T-helper 2 cell (primary cell): ENCODE data around the gene SORCS2.

Experiments
- DNase-seq, 5 experiments: peaks; one replicate each; pipeline versions ENCODE4 v3.0.0 to v3.0.0-alpha.2; 2012 to 2022

Gene SORCS2

DNA sequence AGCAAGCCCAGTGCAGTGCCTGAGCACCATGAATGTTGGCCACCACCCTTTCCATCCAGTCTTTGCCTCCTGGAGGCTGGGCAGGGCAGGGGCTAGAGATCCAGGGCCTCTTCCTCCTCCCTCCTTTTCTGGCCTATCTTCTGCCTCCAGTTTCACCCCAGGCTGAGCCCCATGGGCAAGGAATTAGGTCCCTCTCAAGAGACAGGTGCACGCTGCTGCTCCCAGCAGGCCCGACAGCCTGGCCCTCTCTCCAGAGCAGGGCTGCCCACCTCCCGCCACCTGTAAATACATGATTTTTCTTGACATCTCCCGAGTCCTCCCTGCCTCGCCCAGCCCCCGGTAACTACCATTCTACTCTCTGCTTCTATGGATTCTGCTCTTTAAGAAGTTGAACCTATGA, 299.6 kb downstream of the SORCS2 start:
- no peak for DNase-seq

DNA sequence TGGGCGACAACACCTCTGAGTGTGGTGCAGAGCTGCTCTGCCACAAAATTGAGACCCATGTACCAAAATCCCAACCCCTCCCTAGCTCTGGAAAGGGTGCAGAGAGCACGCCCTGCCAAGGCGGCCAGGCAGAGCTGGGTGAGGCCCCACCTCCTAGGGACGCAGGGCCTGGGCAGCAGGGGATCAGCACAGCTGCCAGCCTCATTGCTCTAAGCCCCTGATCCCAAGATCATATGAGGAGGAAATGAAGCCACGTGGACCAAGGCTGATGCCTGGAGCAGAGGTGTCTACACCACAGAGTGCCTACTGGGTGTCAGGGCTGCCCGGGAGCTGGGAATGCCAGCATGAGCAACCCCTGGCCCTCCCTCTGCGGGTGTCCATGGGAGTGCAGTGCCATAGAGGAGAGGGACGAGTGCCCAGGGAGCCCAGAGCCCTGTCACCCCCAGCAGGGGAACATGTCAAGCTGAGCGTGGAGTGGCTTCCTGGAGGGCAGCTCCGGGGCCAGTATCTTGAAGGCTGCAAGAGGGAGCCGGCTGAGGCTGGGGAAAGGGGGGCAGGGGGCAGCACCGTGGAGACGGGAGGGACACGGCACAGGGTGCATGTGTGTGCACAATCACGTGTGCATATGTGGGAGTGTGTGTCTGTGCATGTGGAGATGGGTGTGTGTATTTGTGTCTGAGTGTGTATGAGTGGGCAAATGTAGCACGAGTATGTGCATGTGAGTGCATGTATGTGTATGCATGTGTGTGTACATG, 306.3 kb downstream of the SORCS2 start:
- no peak for DNase-seq

DNA sequence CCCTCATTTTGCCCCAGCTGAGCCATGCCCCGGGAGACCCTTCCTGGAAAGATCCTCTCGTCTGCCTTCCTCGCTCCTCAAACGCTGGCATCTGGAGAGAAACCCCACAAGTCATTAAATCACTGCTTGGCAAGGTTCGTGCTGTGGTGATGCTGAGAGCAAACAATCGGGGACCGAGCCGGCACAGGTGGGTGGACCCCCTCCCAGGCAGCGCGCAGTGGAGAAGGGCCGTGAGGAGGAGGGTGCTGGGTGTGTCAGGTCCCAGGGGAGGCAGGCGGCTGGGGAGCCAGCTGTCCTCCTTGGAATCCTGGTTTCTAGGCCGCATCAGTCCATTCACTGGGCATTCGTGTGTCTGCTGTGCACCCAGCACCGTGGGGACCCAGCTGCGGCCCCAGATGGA, 307.3 kb downstream of the SORCS2 start:
- no peak for DNase-seq

DNA sequence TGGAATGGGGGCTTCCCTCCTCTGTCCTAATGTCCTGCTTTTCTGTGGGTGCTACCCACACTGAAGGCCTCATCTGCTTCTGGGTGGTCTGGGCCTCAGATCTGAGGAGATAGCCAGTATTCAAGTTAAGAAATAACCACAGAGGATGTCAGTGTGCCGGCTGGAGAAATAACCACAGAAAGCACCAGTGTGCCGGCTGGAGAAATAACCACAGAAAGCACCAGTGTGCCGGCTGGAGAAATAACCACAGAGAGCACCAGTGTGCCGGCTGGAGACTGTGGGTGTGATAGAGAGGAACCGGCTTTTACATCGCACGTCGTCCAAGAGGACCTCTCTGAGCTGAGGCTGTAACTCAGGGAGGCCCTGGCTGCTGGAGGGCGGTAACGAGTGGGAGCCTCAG, 308.1 kb downstream of the SORCS2 start:
- DNase-seq = no peak

DNA sequence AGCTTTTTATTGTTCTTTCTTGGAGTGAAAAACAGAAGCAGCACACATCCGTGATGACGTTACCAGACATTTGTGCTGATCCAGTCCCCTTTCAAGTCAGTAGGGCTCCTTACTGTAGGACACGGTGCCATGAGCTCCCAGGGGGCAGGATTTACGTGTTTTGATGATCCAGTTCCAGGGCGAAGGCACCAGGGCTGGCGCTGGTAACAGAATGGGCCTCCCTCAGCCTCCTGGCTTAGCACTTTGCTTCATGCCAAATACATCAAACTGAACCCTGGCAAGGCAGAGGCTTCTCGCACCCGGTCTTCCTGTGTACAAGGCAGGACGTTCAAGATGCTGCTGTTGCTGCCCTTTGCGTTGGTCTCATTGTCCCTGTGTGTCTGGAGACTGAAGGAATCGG, 309.0 kb downstream of the SORCS2 start:
- no peak for DNase-seq

DNA sequence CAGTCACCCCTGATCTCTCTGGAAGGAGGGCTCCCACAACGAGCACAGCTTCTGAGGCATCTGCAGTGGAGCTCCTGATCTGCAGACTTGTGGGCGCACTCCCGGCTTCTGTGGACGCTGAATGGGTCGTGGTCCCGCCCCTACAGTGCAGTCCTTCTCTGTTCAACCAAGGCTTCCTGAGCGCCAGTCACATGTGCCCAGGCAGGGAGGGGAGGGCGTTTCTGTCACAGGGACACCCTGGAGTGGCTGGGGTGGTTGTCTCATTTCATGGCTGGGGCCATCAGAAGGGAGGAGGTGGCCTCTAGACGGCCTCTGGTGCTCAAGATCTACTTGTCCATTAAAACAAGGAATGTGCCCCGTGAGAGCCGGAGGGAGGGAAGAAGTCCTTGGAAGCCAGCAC, 309.5 kb downstream of the SORCS2 start:
- no peak for DNase-seq

DNA sequence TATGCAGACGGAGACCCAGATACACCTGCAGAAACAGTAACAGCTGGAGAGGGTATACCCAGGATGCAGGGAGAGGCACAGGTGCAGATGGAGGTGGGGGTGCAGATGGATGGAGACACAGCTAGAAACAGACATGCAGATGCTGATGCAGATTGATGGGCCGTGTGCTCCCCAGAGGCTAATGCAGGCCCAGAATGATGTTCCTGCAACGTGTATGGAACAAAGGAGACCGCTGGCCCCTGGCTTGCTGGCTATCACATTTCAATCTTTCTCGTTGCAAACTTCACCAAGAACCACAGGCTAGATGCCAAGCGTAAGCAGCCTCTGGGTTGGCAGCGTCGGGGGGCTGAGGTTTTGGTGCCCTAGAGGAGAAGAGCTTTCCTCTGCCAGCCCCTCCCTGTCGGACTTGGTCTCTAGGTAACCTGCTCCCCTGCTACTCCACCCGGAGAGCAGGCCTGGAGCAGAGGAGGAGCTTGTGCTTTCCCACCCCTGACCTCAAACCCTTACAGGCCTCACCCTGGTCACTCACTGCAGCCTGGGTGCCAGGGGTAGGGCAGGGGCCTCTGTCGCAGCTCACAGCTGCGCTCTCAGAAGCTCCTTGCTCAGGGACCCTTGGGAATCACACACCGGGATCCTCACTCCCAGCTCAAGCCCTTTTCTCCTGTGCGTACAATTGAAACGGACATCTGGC, 311.4 kb downstream of the SORCS2 start:
- DNase-seq = no peak

DNA sequence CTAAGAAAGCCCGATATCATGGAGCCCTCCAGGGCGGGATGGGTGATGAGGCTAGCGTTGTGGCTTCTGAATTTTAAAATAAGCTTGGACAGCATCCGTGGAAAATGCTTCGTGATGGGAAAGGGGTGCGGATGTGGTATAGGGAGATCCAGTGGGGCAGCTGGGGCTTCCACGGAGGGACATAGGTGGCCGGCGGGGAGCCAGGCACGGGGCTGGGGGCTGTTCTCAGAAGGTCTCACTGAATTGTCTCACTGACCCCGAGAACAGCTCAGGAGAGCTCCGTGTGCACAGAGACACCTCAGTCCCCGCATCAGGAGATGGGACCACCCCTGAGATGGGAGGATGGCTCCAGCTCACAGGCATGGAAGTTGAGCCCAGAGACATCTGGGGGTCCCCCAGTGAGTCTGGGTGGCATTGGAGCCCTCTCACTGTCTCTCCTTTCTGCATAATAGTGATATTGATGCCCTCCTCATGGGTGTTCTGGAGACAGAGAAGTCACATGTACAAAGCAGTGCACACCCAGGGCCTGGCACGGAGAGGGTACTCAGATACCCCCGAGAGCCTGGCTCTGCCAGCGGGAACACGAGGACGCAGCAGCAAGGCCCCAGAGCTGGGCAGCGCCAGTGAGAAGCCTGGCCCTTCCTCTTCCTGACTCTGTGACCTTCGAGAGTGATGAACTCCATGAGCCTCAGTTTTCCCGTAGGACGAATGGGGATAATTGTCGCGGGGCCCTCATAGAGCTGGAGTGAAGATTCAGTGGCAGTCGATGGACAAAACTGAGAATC, 313.0 kb downstream of the SORCS2 start:
- DNase-seq = no peak

DNA sequence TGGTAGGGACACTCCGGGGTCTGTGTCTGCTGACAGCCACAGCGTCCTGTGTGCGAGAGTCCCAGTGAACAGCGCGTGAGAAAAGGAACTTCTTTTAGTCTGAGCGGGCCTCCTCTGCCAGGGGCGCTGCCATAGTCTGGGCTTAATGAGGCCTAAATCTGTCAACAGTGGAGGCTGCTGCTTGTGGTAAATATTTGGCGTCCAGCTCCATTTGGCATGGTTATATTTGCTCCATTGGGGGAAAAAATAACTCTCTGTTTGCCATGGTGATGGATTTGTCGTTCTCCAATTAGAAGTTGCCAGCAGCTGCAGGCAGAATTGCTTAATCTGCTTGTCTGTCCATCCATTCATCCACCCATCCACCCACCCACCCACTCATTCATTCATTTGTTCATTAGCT, 313.8 kb downstream of the SORCS2 start:
- DNase-seq = no peak

DNA sequence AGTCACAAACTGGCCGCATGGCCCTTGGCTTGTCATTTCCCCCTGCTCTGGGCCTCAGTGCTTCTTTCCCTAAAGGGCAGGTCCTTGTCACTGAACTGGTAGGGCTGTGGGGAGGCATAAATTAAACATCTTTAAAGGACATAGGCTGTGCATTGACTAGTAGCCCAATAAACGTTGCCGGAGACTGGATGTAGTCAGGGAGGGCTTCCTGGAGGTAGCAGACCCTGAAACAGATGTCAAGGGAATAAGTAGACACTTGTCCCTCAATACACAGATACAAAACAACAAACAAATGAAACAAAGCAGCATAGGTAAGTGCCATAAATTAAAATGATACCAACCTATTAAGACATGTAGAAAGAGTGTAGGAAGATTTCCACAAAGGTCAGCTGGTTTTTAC, 314.2 kb downstream of the SORCS2 start:
- no peak for DNase-seq

DNA sequence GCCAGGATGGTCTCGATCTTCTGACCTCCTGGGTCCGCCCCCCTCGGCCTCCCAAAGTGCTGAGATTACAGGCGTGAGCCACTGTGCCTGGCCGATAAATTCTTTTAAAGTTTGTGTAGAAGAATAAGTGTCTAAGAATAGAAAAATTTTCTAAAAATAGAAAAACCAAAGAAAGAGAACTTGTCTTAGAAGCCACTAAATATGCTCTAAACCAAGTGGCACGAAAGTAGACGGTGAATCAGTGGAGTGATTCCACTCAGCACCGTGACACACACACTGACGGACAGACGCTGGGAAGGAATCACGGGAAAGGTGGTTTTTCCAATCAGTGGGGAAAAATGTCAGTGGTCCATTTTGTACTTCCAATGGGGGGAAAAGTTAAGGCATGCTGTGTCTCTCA, 315.0 kb downstream of the SORCS2 start:
- no peak for DNase-seq

DNA sequence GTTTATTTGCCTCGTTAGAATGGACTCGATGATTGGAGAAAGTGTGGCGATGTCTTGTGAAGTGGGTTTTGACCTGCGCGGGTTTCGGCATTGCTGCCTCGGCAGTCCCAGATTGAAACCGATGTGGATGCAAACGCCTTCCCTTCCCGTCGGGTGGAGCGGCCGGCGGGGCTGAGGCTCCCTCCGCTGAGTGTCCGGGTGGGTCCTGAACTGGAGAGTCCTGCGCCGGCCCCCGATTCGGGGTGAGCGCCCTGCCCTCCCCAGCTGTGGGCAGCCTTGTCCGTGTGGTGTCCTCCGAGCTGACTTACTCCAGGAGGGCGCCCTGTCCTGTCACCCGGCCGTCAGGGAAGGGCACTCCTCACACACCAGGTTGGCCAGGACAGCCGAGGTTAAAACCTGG, 317.7 kb downstream of the SORCS2 start:
- DNase-seq = no peak

DNA sequence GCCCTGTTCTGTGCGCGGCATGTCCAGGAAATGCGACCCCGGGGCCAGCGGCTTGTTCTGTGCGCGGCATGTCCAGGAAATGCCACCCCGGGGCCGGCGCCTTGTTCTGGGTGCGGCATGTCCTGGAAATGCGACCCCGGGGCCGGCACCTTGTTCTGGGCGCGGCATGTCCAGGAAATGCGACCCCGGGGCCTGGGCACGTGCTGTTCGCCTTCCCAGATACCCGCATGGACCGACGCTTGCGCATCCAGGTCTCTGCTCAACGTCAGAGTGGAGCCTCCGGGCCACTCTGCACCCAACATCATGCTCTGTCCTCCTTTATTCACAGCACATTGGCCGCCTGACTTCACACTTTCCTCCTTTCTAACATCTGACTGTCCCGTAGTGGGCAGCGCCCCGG, 318.2 kb downstream of the SORCS2 start:
- DNase-seq = no peak

DNA sequence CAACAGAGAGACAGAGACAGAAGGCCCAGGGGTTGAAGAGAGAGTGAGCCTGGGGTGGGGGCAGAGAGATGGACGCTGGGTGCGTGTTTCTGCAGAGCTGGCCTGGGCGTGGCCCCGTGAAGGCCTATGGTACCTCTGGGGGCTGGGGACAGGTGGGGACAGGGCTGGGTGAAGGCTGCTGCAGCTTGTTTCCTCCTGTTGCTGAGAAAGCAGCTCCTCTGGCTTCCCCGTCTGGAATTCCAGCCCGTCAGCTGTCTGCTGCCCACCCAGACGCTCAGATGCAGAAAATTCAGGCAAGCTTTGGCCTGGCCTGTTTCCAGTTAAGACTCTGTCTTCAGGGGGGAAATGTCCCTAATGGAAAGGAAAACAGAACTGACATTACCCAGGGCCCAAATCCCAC, 319.2 kb downstream of the SORCS2 start:
- no peak for DNase-seq

DNA sequence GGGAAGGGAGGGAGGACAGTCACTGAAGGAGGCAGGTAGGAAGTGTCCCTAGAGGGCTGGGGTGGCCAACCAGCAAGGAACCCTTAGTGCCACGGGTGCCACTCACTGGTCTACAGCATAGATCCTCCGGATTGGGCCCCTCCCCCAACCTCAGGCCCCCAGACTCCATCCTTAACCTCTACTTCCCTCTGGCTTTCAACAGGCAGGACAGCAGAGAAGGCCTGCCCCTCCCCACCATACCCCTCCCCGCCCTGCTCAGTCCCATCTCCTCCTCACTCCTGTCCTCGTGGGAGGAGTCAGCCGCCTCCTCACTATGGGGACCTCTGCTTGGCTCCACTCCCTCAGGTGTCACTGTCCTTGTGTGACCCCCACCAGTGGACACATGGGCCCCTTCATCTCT, 320.1 kb downstream of the SORCS2 start:
- DNase-seq = no peak

DNA sequence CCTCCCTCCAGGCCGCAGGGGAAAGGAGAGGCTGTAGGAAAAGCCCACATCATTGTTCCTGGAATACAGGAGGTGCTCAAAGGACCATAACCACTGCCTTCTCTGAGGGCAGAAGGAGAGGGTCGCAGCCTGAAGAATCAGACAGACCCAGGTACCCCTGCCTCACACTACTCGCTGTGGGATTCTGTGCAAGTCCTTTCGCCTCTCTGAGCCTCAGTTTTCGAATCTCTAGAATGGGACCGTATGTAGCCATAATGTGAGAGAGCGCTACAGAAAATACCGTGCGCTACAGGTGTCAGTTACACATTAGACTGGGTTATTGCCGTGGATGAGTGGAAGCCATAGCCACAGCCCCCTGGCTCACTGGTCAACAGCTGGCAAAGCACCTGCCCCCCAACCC, 320.6 kb downstream of the SORCS2 start:
- DNase-seq = no peak

DNA sequence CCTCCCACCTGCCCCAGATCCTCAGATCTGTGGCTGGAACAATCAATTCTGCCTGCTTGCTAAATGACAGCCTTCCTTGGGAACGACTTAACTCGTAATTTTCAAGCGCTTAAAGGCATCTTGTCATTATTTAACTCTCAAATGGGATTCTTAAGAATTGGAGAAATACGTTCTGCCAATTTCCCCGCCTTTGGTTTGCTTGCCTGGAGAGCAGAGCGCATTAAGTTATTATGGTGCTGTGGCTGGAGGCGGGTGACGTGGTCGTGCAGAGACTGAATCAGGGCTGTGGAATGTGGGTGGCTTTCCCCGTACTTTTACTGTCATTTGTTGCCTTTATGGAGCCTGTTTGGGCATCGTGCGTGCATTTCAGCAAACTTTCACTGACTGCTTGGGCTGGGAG, 321.3 kb downstream of the SORCS2 start:
- DNase-seq = no peak

DNA sequence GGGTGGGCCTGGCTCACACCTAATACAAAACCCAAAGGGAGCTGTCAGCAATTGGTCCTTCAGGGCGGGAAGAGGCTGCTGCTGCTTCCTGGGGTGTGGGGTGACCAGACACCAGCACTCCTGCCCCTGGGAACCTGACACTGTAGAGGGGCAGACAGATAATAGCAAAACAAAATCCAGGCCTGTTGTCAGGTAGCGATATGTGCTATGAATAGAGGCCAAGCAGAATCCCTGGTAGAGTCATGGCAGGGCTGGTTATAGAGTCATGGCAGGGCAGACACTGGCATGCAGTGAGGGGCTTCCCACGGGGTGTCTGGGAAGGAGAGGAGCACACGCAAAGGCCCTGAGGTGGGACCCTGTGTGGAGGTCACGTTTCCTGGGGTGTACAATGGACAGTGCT, 321.9 kb downstream of the SORCS2 start:
- no peak for DNase-seq

DNA sequence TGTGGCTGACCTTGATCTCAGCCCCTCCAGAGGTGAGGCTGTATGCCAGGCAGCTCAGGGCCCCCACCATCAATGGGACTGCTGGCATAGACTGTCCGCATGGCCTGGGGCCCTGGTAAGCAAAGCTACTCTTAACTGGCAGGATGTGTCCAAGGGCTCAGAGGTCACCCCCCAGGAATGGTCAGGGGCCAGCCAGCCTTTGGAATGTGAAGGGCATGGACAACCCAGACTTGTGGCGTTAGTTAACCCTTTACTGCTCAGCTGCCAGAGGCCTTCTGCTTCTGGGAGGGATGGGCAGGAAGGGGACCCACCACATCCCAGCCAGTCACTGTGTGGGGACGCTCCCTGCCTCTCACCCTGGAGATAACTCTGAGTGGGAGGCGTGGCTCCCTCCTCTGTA, 322.5 kb downstream of the SORCS2 start:
- DNase-seq = no peak

DNA sequence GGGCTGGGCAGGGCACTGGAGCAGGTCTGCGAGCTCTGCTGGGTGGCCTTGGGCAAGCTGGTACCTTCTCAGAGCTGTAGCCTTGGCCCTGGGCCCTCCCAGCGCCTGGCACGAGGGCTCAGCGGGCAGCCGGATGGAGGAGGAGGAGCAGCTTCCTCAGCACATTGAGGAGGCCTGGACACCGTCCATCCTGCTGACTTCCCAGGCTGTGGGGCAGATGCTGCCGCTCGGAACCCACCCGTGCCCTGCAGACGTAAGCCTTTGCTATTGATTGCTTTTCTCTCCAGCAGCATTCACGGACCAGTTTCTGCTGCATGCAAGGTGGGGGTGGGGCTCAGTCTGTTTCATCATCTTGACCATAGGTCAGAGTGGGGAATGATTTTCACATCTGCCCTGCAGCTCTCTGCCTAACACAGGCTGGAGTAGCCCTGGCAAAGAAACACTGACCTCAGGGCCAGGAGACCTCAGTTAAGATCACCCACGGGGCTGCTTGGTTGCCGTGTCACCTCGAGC, 323.1 kb downstream of the SORCS2 start:
- DNase-seq = no peak

DNA sequence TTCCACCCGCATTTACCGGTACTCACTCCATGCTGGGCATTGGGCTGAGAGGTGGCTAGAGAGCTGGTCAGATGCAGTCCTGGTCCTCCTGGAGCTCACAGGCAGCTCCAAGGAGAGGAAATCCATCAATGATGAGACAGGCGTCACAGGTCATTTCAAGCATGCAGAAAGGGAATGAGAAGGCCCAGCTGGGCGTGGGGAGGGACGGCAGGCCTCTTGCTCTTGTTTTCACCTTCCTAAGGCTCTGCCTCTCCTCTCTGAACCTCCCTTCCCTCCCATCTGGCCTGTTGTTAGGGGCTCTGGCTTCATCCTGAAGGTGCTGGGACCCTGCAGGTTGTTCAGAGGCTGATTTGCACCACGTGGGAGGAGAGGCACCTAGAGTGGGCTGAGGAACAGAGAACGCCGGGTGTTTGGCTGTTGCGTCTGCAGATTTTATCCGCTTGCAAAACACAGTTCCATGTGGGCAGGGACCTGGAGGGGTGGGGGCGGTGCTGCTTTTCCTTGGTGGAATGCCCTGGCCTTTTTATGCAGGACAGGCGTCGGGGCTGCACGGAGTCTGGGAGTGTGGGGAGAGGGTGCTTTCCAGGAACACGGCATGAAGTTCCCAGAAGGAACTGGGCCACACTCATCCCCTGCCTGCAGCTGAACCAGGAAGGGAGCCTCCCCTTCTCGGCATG, 323.9 kb downstream of the SORCS2 start:
- DNase-seq = no peak

DNA sequence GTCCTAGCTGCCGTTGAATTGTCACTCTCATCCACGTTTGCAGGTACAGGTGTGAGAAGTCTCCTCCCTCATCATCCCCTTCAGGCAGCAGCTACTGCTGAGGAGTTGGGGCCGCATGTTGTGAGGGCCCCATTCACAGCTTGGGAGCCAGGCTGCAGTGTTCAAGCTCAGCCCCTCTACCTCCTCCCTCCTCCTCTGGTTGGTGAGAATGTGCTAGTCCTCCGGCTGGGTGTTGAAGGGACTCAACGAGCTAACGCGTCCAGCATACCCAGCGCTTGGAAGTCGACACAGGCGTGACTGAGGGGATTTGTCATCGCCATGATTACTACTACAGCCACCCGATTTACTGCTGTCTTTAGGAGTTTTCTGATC, 324.4 kb downstream of the SORCS2 start:
- no peak for DNase-seq
